HCT116 (cell line): ENCODE measurements around the gene POR. TPM values are rescaled to one million over a fixed set of nuclear protein-coding genes. Genes with fewer than 3 reads are reported as not detected.

Experiments used
- ATAC-seq: fragments of 200-7000 bp; cut with Tn5 transposase; 2 replicates; pipeline ENCODE4 v1.9.1; 2020; ENCODE audit warnings: mild to moderate bottlenecking, moderate library complexity
- BruUV-seq: library from RNA; stranded (reverse); fragments of 400-500 nt; replicated peaks from 2 replicates; lab custom pipeline; 2021; lab: Mats Ljungman, UMichigan
- CTCF ChIA-PET: fragments of 300-600 bp; sonication (Branson Sonifier 250); formaldehyde crosslinking; loops from one replicate; lab custom pipeline; 2021; ENCODE audit warnings: antibody characterized with exemption; lab: Charles Lee
- POLR2A ChIA-PET: fragments of 300-600, 350-600 bp; sonication (Branson Sonifier 250); formaldehyde crosslinking; loops from one replicate; lab custom pipeline; 2021; ENCODE audit warnings: antibody characterized with exemption; lab: Charles Lee
- RAD21 ChIA-PET, 2 experiments: fragments of 300-600 bp; sonication (Branson Sonifier 250); formaldehyde crosslinking; loops; one replicate each; lab custom pipeline; 2023; ENCODE audit warnings: low total read pairs in 2 of 2; ENCODE audit not compliant: uncharacterized antibody in 2 of 2, unreplicated experiment in 2 of 2, low non-redundant PET in 1 of 2; lab: Charles Lee
- DNase-seq: peaks from one replicate; pipeline ENCODE4 v3.0.0-alpha.2; 2010; ENCODE audit warnings: low read depth, low spot score
- H2AFZ ChIP-seq: fragments of 200-600 bp; shearing (Covaris generic), sonication (generic); 2 replicates; pipeline ENCODE4 v1.6.1; 2017; ENCODE audit warnings: low read depth, mixed run types, mixed read lengths, antibody characterized with exemption, low read length; ENCODE audit not compliant: poor library complexity, severe bottlenecking
- H3K27ac ChIP-seq: 2 replicates; pipeline ENCODE4 v1.5.1; 2012; ENCODE audit warnings: low read depth, low read length
- H3K27me3 ChIP-seq: fragments of 200-600 bp; sonication (generic); 2 replicates; pipeline ENCODE4 v1.6.1; 2016; ENCODE audit warnings: mixed run types, low read length, mixed read lengths; ENCODE audit not compliant: insufficient read depth
- H3K36me3 ChIP-seq, 2 experiments: fragments of 200-500 bp in 1 of 2; fragments of 200-600 bp in 1 of 2; sonication (Bioruptor generic) in 1 of 2; sonication (generic) in 1 of 2; 2 replicates each; pipeline versions ENCODE4 v1.5.1 to v1.6.1; 2014 to 2016; ENCODE audit warnings: low read length in 2 of 2, inconsistent platforms in 1 of 2, mixed read lengths in 1 of 2, mixed run types in 1 of 2; ENCODE audit not compliant: insufficient read depth in 2 of 2, control insufficient read depth in 1 of 2
- H3K4me1 ChIP-seq, 2 experiments: fragments of 200-600 bp in 1 of 2; sonication (generic) in 1 of 2; 2 replicates each; pipeline versions ENCODE4 v1.5.1 to v1.6.1; 2012 to 2017; ENCODE audit warnings: low read length in 2 of 2, inconsistent platforms in 1 of 2, mild to moderate bottlenecking in 1 of 2, mixed read lengths in 1 of 2, mixed run types in 1 of 2, moderate library complexity in 1 of 2; ENCODE audit not compliant: insufficient read depth in 2 of 2, control insufficient read depth in 1 of 2
- H3K4me2 ChIP-seq: fragments of 200-600 bp; sonication (generic); 2 replicates; pipeline ENCODE4 v1.6.1; 2017; ENCODE audit warnings: mixed run types, low read length, mixed read lengths
- H3K4me3 ChIP-seq, 2 experiments: fragments of 200-600 bp in 1 of 2; sonication (generic) in 1 of 2; replicated peaks in 1 of 2; 2 replicates each; pipeline ENCODE4 v1.5.1; 2011 to 2016; ENCODE audit warnings: low read length in 2 of 2, control low read depth in 1 of 2, low read depth in 1 of 2, mild to moderate bottlenecking in 1 of 2, mixed read lengths in 1 of 2, mixed run types in 1 of 2
- H3K79me2 ChIP-seq: fragments of 200-600 bp; sonication (generic); 2 replicates; pipeline ENCODE4 v1.6.1; 2017; ENCODE audit warnings: mild to moderate bottlenecking, mixed run types, low read length, moderate library complexity, mixed read lengths; ENCODE audit not compliant: insufficient read depth
- H3K9ac ChIP-seq: fragments of 200-600 bp; sonication (generic); 2 replicates; pipeline ENCODE4 v1.6.1; 2016; ENCODE audit warnings: low read length, mixed read lengths
- H3K9me2 ChIP-seq: fragments of 200-600 bp; sonication (generic), shearing (Covaris generic); 2 replicates; pipeline ENCODE4 v1.6.1; 2017; ENCODE audit warnings: mixed run types, mild to moderate bottlenecking, moderate library complexity; ENCODE audit not compliant: insufficient read depth
- H3K9me3 ChIP-seq, 2 experiments: fragments of 200-500 bp in 1 of 2; fragments of 200-600 bp in 1 of 2; sonication (Bioruptor generic) in 1 of 2; sonication (generic) in 1 of 2; 2 replicates each; pipeline ENCODE4 v1.6.1; 2014 to 2017; ENCODE audit warnings: low read length in 2 of 2, mixed read lengths in 2 of 2, inconsistent platforms in 1 of 2, low read depth in 1 of 2, mild to moderate bottlenecking in 1 of 2, mixed run types in 1 of 2, moderate library complexity in 1 of 2; ENCODE audit not compliant: control insufficient read depth in 1 of 2, insufficient read depth in 1 of 2
- H4K20me1 ChIP-seq: fragments of 200-600 bp; sonication (generic), shearing (Covaris generic); 2 replicates; pipeline ENCODE4 v1.6.1; 2017; ENCODE audit warnings: mixed run types, mild to moderate bottlenecking, moderate library complexity; ENCODE audit not compliant: insufficient read depth
- CBX3 ChIP-seq: IDR thresholded peaks from 2 replicates; pipeline ENCODE4 v1.6.1; 2012; ENCODE audit warnings: low read depth
- CEBPB ChIP-seq: IDR thresholded peaks from 2 replicates; pipeline ENCODE4 v1.6.1; 2012; ENCODE audit warnings: low read depth
- EZH2 ChIP-seq: fragments of 200-600 bp; sonication (generic); IDR thresholded peaks from 2 replicates; pipeline ENCODE4 v1.6.1; 2017; ENCODE audit warnings: antibody characterized with exemption, mixed run types
- EZH2phosphoT487 ChIP-seq: fragments of 200-600 bp; IDR thresholded peaks from 2 replicates; pipeline ENCODE4 v1.6.1; 2018; ENCODE audit warnings: antibody characterized with exemption, borderline replicate concordance
- FOSL1 ChIP-seq: IDR thresholded peaks from 2 replicates; pipeline ENCODE4 v1.6.1; 2012; ENCODE audit warnings: low read depth
- POLR2AphosphoS5 ChIP-seq: IDR thresholded peaks from 2 replicates; pipeline ENCODE4 v1.6.1; 2011; ENCODE audit warnings: mild to moderate bottlenecking, low read depth, low read length, moderate library complexity
- RAD21 ChIP-seq: IDR thresholded peaks from 2 replicates; pipeline ENCODE4 v1.6.1; 2012; ENCODE audit warnings: low read depth, mild to moderate bottlenecking
- SIN3A ChIP-seq: IDR thresholded peaks from 2 replicates; pipeline ENCODE4 v1.6.1; 2012; ENCODE audit warnings: low read depth
- SRF ChIP-seq: IDR thresholded peaks from 2 replicates; pipeline ENCODE4 v1.6.1; 2012; ENCODE audit warnings: low read depth
- TCF7L2 ChIP-seq: IDR thresholded peaks from 2 replicates; pipeline ENCODE4 v1.7.0; 2011; ENCODE audit warnings: borderline replicate concordance, inconsistent platforms; ENCODE audit not compliant: insufficient read depth, insufficient read length; ENCODE audit errors: extremely low read depth
- ZFX ChIP-seq: fragments of 450-650 bp; IDR thresholded peaks from 2 replicates; pipeline ENCODE4 v1.6.1; 2017
- intact Hi-C: fragments of 100-400 bp; cut with micrococcal nuclease; formaldehyde crosslinking; loops from 2 replicates; pipeline ENCODE4 v1.10.0; 2022
- total RNA-seq: library from RNA; stranded (reverse); gene quantifications from one replicate; pipeline ENCODE4 v1.2.1, GENCODE V29; 2021; ENCODE audit not compliant: unreplicated experiment
- TF ChIP-seq, protein P1 (sequence below): IDR thresholded peaks from 2 replicates; pipeline ENCODE4 v1.6.1; 2012; ENCODE audit warnings: low read depth
- TF ChIP-seq, protein P2 (sequence below), 3 experiments: fragments of 200-600 bp in 1 of 3; sonication (generic) in 1 of 3; IDR thresholded peaks in 2 of 3; conservative IDR thresholded peaks in 1 of 3; 2 replicates each; pipeline ENCODE4 v1.5.1; 2012 to 2017; ENCODE audit warnings: low read depth in 2 of 3, low read length in 2 of 3, antibody characterized with exemption in 1 of 3, borderline replicate concordance in 1 of 3, control low read depth in 1 of 3, mild to moderate bottlenecking in 1 of 3, mixed read lengths in 1 of 3, mixed run types in 1 of 3, moderate library complexity in 1 of 3; ENCODE audit not compliant: insufficient read depth in 1 of 3
- TF ChIP-seq, protein P3 (sequence below): IDR thresholded peaks from 2 replicates; pipeline ENCODE4 v1.6.1; 2012

Gene POR
- total RNA-seq, 1 experiment from 2014 or later: 120 TPM

DNA sequence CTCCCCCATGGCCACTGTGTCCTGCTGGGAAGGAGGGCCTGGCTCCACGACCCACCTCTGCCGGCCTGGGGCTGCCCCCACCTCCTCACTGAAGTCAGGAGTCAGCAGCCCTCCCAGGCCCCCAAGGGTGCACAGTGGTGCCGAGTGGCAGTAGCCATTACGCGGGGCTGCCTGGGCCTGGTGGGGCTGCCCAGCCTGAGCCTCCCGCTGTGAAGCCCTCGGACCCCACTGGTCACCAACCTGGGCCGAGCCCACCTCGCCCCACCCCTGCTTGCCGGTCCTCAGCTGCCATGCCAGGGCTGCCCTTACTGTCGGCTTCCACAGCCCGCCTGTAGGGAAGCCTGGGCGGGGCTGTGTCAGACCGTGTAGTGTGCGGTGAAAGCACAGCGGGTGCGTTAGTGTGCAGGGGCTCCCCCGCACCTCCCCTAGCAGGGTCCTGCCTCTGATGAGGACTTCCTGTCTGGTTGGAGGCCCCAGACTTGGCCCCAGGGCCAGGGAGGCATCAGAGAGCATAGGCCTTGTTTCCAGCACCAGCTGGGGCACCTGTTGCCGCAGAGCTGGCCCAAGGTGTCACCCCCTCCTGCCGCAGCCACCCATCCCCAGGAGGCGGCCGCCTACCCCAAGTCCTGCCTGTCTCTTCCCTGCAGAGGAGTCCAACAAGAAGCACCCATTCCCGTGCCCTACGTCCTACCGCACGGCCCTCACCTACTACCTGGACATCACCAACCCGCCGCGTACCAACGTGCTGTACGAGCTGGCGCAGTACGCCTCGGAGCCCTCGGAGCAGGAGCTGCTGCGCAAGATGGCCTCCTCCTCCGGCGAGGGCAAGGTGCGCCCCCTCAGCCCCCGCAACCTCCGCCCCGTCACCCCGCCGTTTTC, 69.4 kb downstream of the POR start:
- H3K27me3 ChIP-seq: no peaks in the 10 kb centered on the region
- ChIA-PET RAD21 (no interaction called here), CTCF (no interaction called here), POLR2A (no interaction called here)
- no peaks in the 10 kb centered on the region for H3K79me2 ChIP-seq
- H3K36me3 ChIP-seq: peaks cover 0 to 14% of the 10 kb centered on the region in 2 experiments; a peak in 2 of 4 replicates
- no peaks in the 10 kb centered on the region for H3K9me2 ChIP-seq
- no TSS peak for BruUV-seq
- no peaks in the 10 kb centered on the region for H3K9me3 ChIP-seq
- H3K27ac ChIP-seq: no peak overlapping the region
- peaks cover 0 to 13% of the 10 kb centered on the region in 2 experiments; a peak in 3 of 4 replicates for H3K4me1 ChIP-seq
- H2AFZ ChIP-seq: no peak overlapping the region
- H4K20me1 ChIP-seq: no peaks in the 10 kb centered on the region
- intact Hi-C loops: no loop called here
- no peak for TF ChIP-seq ZFX
- TF ChIP-seq FOSL1: no peak
- TF ChIP-seq, protein P1, sequence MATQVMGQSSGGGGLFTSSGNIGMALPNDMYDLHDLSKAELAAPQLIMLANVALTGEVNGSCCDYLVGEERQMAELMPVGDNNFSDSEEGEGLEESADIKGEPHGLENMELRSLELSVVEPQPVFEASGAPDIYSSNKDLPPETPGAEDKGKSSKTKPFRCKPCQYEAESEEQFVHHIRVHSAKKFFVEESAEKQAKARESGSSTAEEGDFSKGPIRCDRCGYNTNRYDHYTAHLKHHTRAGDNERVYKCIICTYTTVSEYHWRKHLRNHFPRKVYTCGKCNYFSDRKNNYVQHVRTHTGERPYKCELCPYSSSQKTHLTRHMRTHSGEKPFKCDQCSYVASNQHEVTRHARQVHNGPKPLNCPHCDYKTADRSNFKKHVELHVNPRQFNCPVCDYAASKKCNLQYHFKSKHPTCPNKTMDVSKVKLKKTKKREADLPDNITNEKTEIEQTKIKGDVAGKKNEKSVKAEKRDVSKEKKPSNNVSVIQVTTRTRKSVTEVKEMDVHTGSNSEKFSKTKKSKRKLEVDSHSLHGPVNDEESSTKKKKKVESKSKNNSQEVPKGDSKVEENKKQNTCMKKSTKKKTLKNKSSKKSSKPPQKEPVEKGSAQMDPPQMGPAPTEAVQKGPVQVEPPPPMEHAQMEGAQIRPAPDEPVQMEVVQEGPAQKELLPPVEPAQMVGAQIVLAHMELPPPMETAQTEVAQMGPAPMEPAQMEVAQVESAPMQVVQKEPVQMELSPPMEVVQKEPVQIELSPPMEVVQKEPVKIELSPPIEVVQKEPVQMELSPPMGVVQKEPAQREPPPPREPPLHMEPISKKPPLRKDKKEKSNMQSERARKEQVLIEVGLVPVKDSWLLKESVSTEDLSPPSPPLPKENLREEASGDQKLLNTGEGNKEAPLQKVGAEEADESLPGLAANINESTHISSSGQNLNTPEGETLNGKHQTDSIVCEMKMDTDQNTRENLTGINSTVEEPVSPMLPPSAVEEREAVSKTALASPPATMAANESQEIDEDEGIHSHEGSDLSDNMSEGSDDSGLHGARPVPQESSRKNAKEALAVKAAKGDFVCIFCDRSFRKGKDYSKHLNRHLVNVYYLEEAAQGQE: no peak
- TF ChIP-seq, protein P2, sequence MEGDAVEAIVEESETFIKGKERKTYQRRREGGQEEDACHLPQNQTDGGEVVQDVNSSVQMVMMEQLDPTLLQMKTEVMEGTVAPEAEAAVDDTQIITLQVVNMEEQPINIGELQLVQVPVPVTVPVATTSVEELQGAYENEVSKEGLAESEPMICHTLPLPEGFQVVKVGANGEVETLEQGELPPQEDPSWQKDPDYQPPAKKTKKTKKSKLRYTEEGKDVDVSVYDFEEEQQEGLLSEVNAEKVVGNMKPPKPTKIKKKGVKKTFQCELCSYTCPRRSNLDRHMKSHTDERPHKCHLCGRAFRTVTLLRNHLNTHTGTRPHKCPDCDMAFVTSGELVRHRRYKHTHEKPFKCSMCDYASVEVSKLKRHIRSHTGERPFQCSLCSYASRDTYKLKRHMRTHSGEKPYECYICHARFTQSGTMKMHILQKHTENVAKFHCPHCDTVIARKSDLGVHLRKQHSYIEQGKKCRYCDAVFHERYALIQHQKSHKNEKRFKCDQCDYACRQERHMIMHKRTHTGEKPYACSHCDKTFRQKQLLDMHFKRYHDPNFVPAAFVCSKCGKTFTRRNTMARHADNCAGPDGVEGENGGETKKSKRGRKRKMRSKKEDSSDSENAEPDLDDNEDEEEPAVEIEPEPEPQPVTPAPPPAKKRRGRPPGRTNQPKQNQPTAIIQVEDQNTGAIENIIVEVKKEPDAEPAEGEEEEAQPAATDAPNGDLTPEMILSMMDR (IDR thresholded peaks at IDR 0.05 in 2 of 3, conservative IDR thresholded peaks at IDR 0.05 in 1 of 3; ENCODE audit: borderline replicate concordance in 1 of 3, insufficient read depth in 1 of 3, low read depth in 2 of 3, low read length in 2 of 3): no peak
- no peak for TF ChIP-seq POLR2AphosphoS5
- TF ChIP-seq TCF7L2: no peak
- no peak for TF ChIP-seq SRF
- no peak for TF ChIP-seq EZH2
- no peak for TF ChIP-seq CBX3
- TF ChIP-seq EZH2phosphoT487: no peak
- TF ChIP-seq, protein P3, sequence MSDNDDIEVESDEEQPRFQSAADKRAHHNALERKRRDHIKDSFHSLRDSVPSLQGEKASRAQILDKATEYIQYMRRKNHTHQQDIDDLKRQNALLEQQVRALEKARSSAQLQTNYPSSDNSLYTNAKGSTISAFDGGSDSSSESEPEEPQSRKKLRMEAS: no peak
- TF ChIP-seq CEBPB: no peak
- no peak for TF ChIP-seq SIN3A
- TF ChIP-seq RAD21: no peak
- H3K4me2 ChIP-seq: no peak overlapping the region
- no peak for ATAC-seq
- H3K9ac ChIP-seq: no peak overlapping the region
- no peak overlapping the region for H3K4me3 ChIP-seq
- DNase-seq: no peak
